Panc1 (cell line): ENCODE data around the gene SMIM11. TPM values are rescaled to one million over a fixed set of nuclear protein-coding genes. Genes with fewer than 3 reads are reported as not detected.
"Not testable (repeated sequence)": the region's sequence is repeated elsewhere in the genome, so short reads cannot be mapped to it uniquely, and the experiment has no call there.

Source experiments
- ATAC-seq: fragments of 200-7000 bp; cut with Tn5 transposase; 2 replicates; pipeline ENCODE4 v1.9.1; 2020; ENCODE audit warnings: mild to moderate bottlenecking, moderate library complexity
- BruUV-seq: library from RNA; stranded (reverse); fragments of 400-500 nt; replicated peaks from 2 replicates; lab custom pipeline; 2021; lab: Mats Ljungman, UMichigan
- CTCF ChIA-PET: fragments of 300-600 bp; sonication (Branson Sonifier 250); formaldehyde crosslinking; loops from one replicate; lab custom pipeline; 2022; ENCODE audit warnings: antibody characterized with exemption; lab: Charles Lee
- POLR2A ChIA-PET: fragments of 300-600 bp; sonication (Branson Sonifier 250); formaldehyde crosslinking; loops from one replicate; lab custom pipeline; 2022; ENCODE audit warnings: antibody characterized with exemption; lab: Charles Lee
- DNase-seq: peaks from one replicate; pipeline ENCODE4 v3.0.0-alpha.2; 2010; ENCODE audit warnings: low read depth, low spot score
- H3K27ac ChIP-seq: 2 replicates; pipeline ENCODE4 v1.5.1; 2011; ENCODE audit warnings: mild to moderate bottlenecking, low read length, inconsistent platforms
- H3K27me3 ChIP-seq: fragments of 200-500 bp; sonication (Bioruptor generic); 2 replicates; pipeline ENCODE4 v1.6.0; 2014; ENCODE audit warnings: low read length, inconsistent platforms; ENCODE audit not compliant: control insufficient read depth, insufficient read depth
- H3K36me3 ChIP-seq: fragments of 200-500 bp; sonication (Bioruptor generic); 2 replicates; pipeline ENCODE4 v1.5.1; 2014; ENCODE audit warnings: inconsistent platforms, mild to moderate bottlenecking, low read length, moderate library complexity; ENCODE audit not compliant: control insufficient read depth, insufficient read depth
- H3K4me1 ChIP-seq: 2 replicates; pipeline ENCODE4 v1.5.1; 2011; ENCODE audit warnings: inconsistent platforms, mild to moderate bottlenecking, low read length, moderate library complexity; ENCODE audit not compliant: control insufficient read depth, insufficient read depth
- H3K4me3 ChIP-seq, 2 experiments: 2 replicates each; pipeline ENCODE4 v1.5.1; 2011 to 2012; ENCODE audit warnings: low read depth in 2 of 2, low read length in 2 of 2, mild to moderate bottlenecking in 2 of 2, inconsistent platforms in 1 of 2, moderate library complexity in 1 of 2
- H3K9me3 ChIP-seq: fragments of 200-500 bp; sonication (Bioruptor generic); 2 replicates; pipeline ENCODE4 v1.5.1; 2014; ENCODE audit warnings: low read depth, mild to moderate bottlenecking, inconsistent platforms, low read length, moderate library complexity; ENCODE audit not compliant: control insufficient read depth, insufficient read depth
- POLR2AphosphoS5 ChIP-seq: IDR thresholded peaks from 2 replicates; pipeline ENCODE4 v1.6.1; 2012; ENCODE audit warnings: mild to moderate bottlenecking, low read depth, low read length, moderate library complexity
- SIN3A ChIP-seq: IDR thresholded peaks from 2 replicates; pipeline ENCODE4 v1.6.1; 2012; ENCODE audit warnings: low read depth, mild to moderate bottlenecking, low read length, moderate library complexity, borderline replicate concordance; ENCODE audit not compliant: insufficient read depth
- TCF7L2 ChIP-seq: IDR thresholded peaks from 2 replicates; pipeline ENCODE4 v1.6.1; 2011; ENCODE audit warnings: mild to moderate bottlenecking, low read depth, low read length, inconsistent platforms
- in situ Hi-C: cut with HindIII; loops from 2 replicates; pipeline ENCODE4 v1.10.0; 2016; ENCODE audit warnings: low sequenced_read_pairs, low pct_unique_long_range_greater_than_20kb
- intact Hi-C: fragments of 100-400 bp; cut with micrococcal nuclease; formaldehyde crosslinking; loops from one replicate; pipeline ENCODE4 v1.10.0; 2022; ENCODE audit not compliant: unreplicated experiment
- total RNA-seq: library from RNA; stranded (reverse); gene quantifications from one replicate; pipeline ENCODE4 v1.2.1, GENCODE V29; 2021; ENCODE audit not compliant: unreplicated experiment
- TF ChIP-seq, protein P1 (sequence below), 2 experiments: IDR thresholded peaks; 2 replicates each; pipeline ENCODE4 v1.6.1; 2011 to 2012; ENCODE audit warnings: low read depth in 2 of 2, control low read depth in 1 of 2, low read length in 1 of 2, mild to moderate bottlenecking in 1 of 2, moderate library complexity in 1 of 2; ENCODE audit not compliant: insufficient read depth in 1 of 2
- TF ChIP-seq, protein P2 (sequence below): fragments of 450-650 bp; IDR thresholded peaks from 2 replicates; pipeline ENCODE4 v1.5.1; 2017; ENCODE audit warnings: mild to moderate bottlenecking

The SMIM11 gene
- total RNA-seq, 1 experiment from 2014 or later, result 17.1 TPM

DNA sequence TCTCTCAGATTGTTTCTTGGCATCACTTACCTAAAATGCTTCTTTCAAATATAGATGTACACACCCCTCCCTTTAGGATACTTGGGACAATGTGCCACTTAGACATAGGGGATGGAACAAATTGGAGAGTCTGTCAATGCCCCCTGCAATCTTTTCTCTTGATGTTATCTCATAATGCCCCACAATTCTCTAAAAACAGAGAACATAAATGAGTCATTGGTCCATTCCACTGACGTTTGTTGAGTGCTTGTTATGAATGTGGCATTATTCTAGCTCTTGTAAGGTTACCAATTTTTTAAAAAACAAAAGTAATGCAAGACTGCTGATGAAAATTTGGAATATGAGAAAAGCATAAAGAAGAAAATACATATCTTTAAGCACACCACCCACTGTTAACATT lies 5.6 kb upstream of the SMIM11 start:
- no peak overlapping the region for H3K4me3 ChIP-seq
- in situ Hi-C loops (no loop called here), intact Hi-C loops (no loop called here)
- H3K27ac ChIP-seq, result no peak overlapping the region
- no peaks in the 10 kb centered on the region for H3K9me3 ChIP-seq
- ATAC-seq, result no peak
- no peak for DNase-seq
- BruUV-seq, result no TSS peak
- no peaks in the 10 kb centered on the region for H3K36me3 ChIP-seq
- POLR2A ChIA-PET, result no interaction called here
- TF ChIP-seq TCF7L2 (no peak), SIN3A (no peak), POLR2AphosphoS5 (no peak)
- TF ChIP-seq, protein P1, sequence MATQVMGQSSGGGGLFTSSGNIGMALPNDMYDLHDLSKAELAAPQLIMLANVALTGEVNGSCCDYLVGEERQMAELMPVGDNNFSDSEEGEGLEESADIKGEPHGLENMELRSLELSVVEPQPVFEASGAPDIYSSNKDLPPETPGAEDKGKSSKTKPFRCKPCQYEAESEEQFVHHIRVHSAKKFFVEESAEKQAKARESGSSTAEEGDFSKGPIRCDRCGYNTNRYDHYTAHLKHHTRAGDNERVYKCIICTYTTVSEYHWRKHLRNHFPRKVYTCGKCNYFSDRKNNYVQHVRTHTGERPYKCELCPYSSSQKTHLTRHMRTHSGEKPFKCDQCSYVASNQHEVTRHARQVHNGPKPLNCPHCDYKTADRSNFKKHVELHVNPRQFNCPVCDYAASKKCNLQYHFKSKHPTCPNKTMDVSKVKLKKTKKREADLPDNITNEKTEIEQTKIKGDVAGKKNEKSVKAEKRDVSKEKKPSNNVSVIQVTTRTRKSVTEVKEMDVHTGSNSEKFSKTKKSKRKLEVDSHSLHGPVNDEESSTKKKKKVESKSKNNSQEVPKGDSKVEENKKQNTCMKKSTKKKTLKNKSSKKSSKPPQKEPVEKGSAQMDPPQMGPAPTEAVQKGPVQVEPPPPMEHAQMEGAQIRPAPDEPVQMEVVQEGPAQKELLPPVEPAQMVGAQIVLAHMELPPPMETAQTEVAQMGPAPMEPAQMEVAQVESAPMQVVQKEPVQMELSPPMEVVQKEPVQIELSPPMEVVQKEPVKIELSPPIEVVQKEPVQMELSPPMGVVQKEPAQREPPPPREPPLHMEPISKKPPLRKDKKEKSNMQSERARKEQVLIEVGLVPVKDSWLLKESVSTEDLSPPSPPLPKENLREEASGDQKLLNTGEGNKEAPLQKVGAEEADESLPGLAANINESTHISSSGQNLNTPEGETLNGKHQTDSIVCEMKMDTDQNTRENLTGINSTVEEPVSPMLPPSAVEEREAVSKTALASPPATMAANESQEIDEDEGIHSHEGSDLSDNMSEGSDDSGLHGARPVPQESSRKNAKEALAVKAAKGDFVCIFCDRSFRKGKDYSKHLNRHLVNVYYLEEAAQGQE (IDR thresholded peaks at IDR 0.05; ENCODE audit: insufficient read depth in 1 of 2, low read depth in 2 of 2, low read length in 1 of 2), result no peak
- TF ChIP-seq, protein P2, sequence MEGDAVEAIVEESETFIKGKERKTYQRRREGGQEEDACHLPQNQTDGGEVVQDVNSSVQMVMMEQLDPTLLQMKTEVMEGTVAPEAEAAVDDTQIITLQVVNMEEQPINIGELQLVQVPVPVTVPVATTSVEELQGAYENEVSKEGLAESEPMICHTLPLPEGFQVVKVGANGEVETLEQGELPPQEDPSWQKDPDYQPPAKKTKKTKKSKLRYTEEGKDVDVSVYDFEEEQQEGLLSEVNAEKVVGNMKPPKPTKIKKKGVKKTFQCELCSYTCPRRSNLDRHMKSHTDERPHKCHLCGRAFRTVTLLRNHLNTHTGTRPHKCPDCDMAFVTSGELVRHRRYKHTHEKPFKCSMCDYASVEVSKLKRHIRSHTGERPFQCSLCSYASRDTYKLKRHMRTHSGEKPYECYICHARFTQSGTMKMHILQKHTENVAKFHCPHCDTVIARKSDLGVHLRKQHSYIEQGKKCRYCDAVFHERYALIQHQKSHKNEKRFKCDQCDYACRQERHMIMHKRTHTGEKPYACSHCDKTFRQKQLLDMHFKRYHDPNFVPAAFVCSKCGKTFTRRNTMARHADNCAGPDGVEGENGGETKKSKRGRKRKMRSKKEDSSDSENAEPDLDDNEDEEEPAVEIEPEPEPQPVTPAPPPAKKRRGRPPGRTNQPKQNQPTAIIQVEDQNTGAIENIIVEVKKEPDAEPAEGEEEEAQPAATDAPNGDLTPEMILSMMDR, result no peak
- CTCF ChIA-PET, result no interaction called here
- no peaks in the 10 kb centered on the region for H3K27me3 ChIP-seq
- no peaks in the 10 kb centered on the region for H3K4me1 ChIP-seq

DNA sequence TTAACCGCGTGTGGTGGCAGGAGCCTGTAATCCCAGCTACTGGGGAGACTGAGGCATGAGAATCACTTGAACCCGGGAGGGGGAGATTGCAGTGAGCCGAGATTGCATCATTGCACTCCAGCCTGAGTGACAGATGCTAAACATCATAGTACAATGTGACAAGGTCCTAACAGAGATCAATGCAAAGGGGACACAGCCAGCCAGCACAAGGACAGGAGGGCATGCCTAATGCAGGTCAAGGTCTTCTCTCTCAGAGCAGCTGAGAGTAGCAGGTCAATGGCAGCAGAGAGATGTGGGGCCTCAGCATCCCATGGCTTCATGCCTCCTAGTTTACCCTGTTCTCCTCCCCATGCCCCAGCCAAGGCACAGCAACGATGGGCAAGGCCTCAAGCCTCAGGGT lies 3.0 kb upstream of the SMIM11 start:
- H3K4me3 ChIP-seq, result no peak overlapping the region
- CTCF ChIA-PET, result no interaction called here
- no peaks in the 10 kb centered on the region for H3K4me1 ChIP-seq
- in situ Hi-C loops (no loop called here), intact Hi-C loops (no loop called here)
- POLR2A ChIA-PET, result no interaction called here
- H3K9me3 ChIP-seq, result no peaks in the 10 kb centered on the region
- TF ChIP-seq POLR2AphosphoS5 (no peak), SIN3A (no peak), TCF7L2 (no peak)
- TF ChIP-seq, protein P1 (IDR thresholded peaks at IDR 0.05; ENCODE audit: insufficient read depth in 1 of 2, low read depth in 2 of 2, low read length in 1 of 2), result no peak
- TF ChIP-seq, protein P2, result no peak
- H3K27me3 ChIP-seq, result no peaks in the 10 kb centered on the region
- no TSS peak for BruUV-seq
- no peak for DNase-seq
- ATAC-seq, result no peak
- no peak overlapping the region for H3K27ac ChIP-seq
- no peaks in the 10 kb centered on the region for H3K36me3 ChIP-seq

DNA sequence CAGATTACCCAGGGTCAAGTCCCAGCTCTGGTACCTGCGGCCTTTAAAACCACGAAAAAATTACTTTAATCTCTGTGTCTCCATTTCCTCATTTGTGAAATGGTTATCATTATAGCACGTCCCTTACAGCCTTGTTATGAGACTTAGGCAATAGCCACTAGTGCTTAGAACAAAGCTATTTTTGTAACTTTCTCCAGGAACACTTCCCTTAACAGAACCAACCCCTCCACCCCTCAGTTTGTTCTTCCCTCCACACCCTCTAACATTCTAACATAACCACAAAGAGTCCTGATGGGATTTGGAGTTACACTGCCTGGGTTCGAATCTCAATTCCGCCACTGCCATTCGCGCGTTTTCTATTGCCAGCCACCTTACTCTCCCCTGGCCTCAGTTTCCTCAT lies 845 bp upstream of the SMIM11 start:
- H3K4me1 ChIP-seq, CTCF ChIA-PET, ATAC-seq, BruUV-seq, DNase-seq, H3K9me3 ChIP-seq, H3K4me3 ChIP-seq, H3K27ac ChIP-seq, POLR2A ChIA-PET, intact Hi-C loops, H3K36me3 ChIP-seq, in situ Hi-C loops, H3K27me3 ChIP-seq: not testable (repeated sequence)

DNA sequence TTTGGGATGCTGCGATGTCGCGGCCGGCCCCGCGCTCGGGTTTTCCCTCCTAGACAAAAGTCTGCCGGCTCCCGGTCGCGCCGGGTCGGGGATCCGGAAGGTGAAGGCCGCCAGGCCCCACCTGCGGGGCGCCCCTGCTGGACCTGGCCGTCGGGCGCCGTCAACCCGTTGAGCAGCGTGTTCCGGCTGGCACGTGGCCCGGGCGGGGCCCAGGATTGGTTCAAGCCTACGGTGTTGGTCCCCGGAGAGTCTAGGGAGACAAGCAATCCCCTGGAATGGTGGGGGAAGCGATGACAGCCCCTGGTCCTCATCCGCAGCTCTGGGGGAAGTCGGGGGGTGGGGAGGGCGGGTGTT lies 289 bp downstream of the SMIM11 start:
- BruUV-seq, H3K27me3 ChIP-seq, H3K4me3 ChIP-seq, POLR2A ChIA-PET, H3K27ac ChIP-seq, H3K36me3 ChIP-seq, H3K9me3 ChIP-seq, DNase-seq, in situ Hi-C loops, intact Hi-C loops, H3K4me1 ChIP-seq, CTCF ChIA-PET: not testable (repeated sequence)
- peak; percentile 84 for ATAC-seq
